Fibroblast of lung (primary cell): ENCODE data around the gene GABRB3.

Experiments
- EZH2 ChIP-seq: IDR thresholded peaks from 2 replicates; pipeline ENCODE4 v1.5.1; 2012; ENCODE audit warnings: low read length, control low read depth, mild to moderate bottlenecking; ENCODE audit errors: missing control alignments
- TF ChIP-seq, protein P1 (sequence below), 2 donors: IDR thresholded peaks in 1 of 2; conservative IDR thresholded peaks in 1 of 2; 1 replicate in 1 of 2; 2 replicates in 1 of 2; pipeline ENCODE4 v1.5.1; 2011 to 2012; ENCODE audit warnings: low read length in 2 of 2, control low read depth in 1 of 2, inconsistent platforms in 1 of 2, low read depth in 1 of 2, mild to moderate bottlenecking in 1 of 2

DNA sequence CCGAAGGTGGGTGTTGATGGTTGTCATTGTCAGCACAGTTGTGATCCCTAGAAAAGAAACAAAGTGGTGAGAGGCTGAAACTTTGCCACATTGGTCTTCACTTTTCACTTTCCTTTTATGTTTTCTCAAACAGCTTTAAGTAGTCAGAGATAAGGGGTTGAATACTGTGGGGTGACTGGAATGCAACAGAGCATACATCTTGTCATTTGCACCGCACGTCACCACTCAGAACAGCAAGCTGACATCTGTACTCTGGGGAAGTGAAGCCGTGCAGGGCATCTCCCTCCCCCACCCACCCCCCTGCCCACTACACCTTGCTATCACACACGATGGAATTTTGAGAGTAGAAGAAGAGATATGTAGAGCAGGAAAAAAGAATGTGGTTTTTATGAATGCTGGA lies 211.7 kb downstream of the GABRB3 start:
- TF ChIP-seq EZH2: no peak
- TF ChIP-seq, protein P1, sequence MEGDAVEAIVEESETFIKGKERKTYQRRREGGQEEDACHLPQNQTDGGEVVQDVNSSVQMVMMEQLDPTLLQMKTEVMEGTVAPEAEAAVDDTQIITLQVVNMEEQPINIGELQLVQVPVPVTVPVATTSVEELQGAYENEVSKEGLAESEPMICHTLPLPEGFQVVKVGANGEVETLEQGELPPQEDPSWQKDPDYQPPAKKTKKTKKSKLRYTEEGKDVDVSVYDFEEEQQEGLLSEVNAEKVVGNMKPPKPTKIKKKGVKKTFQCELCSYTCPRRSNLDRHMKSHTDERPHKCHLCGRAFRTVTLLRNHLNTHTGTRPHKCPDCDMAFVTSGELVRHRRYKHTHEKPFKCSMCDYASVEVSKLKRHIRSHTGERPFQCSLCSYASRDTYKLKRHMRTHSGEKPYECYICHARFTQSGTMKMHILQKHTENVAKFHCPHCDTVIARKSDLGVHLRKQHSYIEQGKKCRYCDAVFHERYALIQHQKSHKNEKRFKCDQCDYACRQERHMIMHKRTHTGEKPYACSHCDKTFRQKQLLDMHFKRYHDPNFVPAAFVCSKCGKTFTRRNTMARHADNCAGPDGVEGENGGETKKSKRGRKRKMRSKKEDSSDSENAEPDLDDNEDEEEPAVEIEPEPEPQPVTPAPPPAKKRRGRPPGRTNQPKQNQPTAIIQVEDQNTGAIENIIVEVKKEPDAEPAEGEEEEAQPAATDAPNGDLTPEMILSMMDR (conservative IDR thresholded peaks at IDR 0.05 in 1 of 2, IDR thresholded peaks at IDR 0.05 in 1 of 2; ENCODE audit: low read depth in 1 of 2, low read length in 2 of 2): no peak
